Measurements from ENCODE around the gene CALCA.

GRCh38 chr11:14953904-14954303 is 18.2 kb downstream of the CALCA start:
- no peak for TF ChIP-seq CTCF (IDR thresholded peaks at IDR 0.05)
- TF ChIP-seq POLR2A (IDR thresholded peaks at IDR 0.05) = no peak

All from breast epithelium (tissue), 3 donors.